ENCODE data around the gene HMGCR. TPM values are rescaled to one million over a fixed set of nuclear protein-coding genes. Genes with fewer than 3 reads are reported as not detected.

The HMGCR gene
- total RNA-seq, 1 donor from 2014 or later = 4.9 TPM

DNA sequence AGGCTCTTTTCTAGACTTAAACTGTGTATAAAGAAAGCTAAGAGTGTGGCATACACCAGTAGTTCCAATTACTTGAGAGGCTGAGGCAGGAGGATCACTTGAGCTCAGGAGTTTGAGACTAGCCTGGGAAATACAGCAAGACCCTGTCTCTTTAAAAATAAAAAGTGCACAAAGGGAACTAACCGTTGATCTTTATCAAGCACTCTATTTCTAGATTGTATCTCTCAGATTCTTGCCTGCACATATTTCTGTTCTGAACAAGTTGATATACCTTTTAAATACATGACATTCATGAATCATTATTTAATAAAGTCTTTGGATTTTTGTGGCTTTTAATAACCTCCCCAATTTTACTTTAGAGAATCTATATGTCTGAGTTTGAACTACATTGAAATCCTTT lies 47.2 kb downstream of the HMGCR start:
- Histone ChIP-seq H3K9me3 (no peaks in the 10 kb centered on the region), H3K27ac (no peak overlapping the region), H3K36me3 (peaks cover 39 to 59% of the 10 kb centered on the region in 2 donors), H3K4me3 (no peak overlapping the region), H3K27me3 (no peaks in the 10 kb centered on the region), H3K4me1 (no peaks in the 10 kb centered on the region)
- no peak for DNase-seq (ENCODE audit: low spot score in 2 of 2)
- TF ChIP-seq, protein P1, sequence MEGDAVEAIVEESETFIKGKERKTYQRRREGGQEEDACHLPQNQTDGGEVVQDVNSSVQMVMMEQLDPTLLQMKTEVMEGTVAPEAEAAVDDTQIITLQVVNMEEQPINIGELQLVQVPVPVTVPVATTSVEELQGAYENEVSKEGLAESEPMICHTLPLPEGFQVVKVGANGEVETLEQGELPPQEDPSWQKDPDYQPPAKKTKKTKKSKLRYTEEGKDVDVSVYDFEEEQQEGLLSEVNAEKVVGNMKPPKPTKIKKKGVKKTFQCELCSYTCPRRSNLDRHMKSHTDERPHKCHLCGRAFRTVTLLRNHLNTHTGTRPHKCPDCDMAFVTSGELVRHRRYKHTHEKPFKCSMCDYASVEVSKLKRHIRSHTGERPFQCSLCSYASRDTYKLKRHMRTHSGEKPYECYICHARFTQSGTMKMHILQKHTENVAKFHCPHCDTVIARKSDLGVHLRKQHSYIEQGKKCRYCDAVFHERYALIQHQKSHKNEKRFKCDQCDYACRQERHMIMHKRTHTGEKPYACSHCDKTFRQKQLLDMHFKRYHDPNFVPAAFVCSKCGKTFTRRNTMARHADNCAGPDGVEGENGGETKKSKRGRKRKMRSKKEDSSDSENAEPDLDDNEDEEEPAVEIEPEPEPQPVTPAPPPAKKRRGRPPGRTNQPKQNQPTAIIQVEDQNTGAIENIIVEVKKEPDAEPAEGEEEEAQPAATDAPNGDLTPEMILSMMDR (IDR thresholded peaks at IDR 0.05) = no peak
- intact Hi-C loops (cut with DNase I) = no loop called here

GRCh38 chr5:75387806-75388205 lies 50.8 kb downstream of the HMGCR start:
- H3K4me3 ChIP-seq = no peak overlapping the region
- no peak for DNase-seq (ENCODE audit: low spot score in 2 of 2)
- no peaks in the 10 kb centered on the region for H3K27me3 ChIP-seq
- no peaks in the 10 kb centered on the region for H3K4me1 ChIP-seq
- peaks cover 23 to 37% of the 10 kb centered on the region in 2 donors for H3K36me3 ChIP-seq
- no peaks in the 10 kb centered on the region for H3K9me3 ChIP-seq
- H3K27ac ChIP-seq = no peak overlapping the region
- intact Hi-C loops (cut with DNase I) = no loop called here
- TF ChIP-seq, protein P1 (IDR thresholded peaks at IDR 0.05) = no peak

DNA sequence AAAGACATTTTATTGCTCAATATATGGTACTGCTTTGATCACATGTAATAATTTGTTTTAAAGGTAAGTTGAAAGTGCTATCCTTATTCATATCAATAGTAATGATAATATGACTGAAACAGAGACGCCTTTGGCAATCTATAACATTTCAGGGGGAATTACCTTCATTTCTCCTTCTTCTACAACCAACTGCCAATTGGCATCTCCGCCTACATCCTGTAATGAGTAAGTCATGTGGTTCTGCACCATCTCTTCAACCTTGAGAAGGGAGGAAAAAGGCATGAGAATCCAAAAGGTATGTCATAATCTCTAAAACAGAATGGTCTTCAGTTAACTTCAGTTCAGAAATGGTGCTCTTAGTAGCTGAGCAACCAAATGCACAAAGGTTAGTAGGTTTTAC lies 52.4 kb downstream of the HMGCR start:
- Histone ChIP-seq H3K9me3 (no peaks in the 10 kb centered on the region), H3K27me3 (no peaks in the 10 kb centered on the region), H3K27ac (no peak overlapping the region), H3K4me1 (no peaks in the 10 kb centered on the region), H3K36me3 (peaks cover 13 to 35% of the 10 kb centered on the region in 2 donors), H3K4me3 (no peak overlapping the region)
- no peak for DNase-seq (ENCODE audit: low spot score in 2 of 2)
- intact Hi-C loops (cut with DNase I) = no loop called here
- TF ChIP-seq, protein P1 (IDR thresholded peaks at IDR 0.05) = no peak

DNA sequence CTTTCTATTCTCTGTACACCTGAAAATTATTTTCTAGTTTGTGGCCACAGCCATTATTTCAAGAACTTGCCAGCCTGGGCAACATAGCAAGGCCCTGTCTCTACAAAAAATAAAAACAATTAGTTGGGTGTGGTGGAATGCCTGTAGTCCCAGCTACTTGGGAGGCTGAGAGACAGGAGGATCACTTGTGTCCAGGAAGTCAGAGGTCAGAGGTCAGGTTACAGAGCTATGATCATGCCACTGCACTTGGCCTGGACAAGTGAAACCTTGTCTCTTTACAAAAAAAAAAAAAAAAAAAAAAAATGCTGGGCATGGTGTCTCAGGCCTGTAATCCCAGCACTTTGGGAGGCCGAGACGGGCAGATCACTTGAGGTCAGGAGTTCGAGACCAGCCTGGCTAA lies 58.3 kb downstream of the HMGCR start:
- Histone ChIP-seq H3K4me3 (no peak overlapping the region), H3K27ac (no peak overlapping the region), H3K9me3 (no peaks in the 10 kb centered on the region), H3K4me1 (no peaks in the 10 kb centered on the region), H3K27me3 (no peaks in the 10 kb centered on the region), H3K36me3 (peaks cover 20 to 34% of the 10 kb centered on the region in 2 donors)
- intact Hi-C loops (cut with DNase I) = no loop called here
- no peak for DNase-seq (ENCODE audit: low spot score in 2 of 2)
- TF ChIP-seq, protein P1 (IDR thresholded peaks at IDR 0.05) = no peak

GRCh38 chr5:75405296-75405695 lies 68.3 kb downstream of the HMGCR start:
- no peak overlapping the region for H3K4me3 ChIP-seq
- TF ChIP-seq, protein P1 (IDR thresholded peaks at IDR 0.05) = no peak
- H3K27ac ChIP-seq = no peak overlapping the region
- no peaks in the 10 kb centered on the region for H3K27me3 ChIP-seq
- no peaks in the 10 kb centered on the region for H3K4me1 ChIP-seq
- H3K9me3 ChIP-seq = no peaks in the 10 kb centered on the region
- DNase-seq (ENCODE audit: low spot score in 2 of 2) = no peak
- peaks cover 2 to 13% of the 10 kb centered on the region in 2 donors for H3K36me3 ChIP-seq
- intact Hi-C loops (cut with DNase I) = no loop called here

Other genes with a start within 250 kb of the HMGCR start
- not detected for gene ANKRD31, start 100.3 kb upstream of the HMGCR start, total RNA-seq
- 29.8 TPM for gene CERT1, start 174.4 kb downstream of the HMGCR start, total RNA-seq
- 19.4 TPM for gene POLK, start 174.7 kb downstream of the HMGCR start, total RNA-seq

All from ascending aorta (tissue), 2 donors.